ENCODE measurements around the gene AREL1.

- TF ChIP-seq POLR2AphosphoS5 (IDR thresholded peaks at IDR 0.05) = no peak
- TF ChIP-seq CTCF (IDR thresholded peaks at IDR 0.05) = no peak
These were observed 10.6 kb downstream of the AREL1 start for GRCh38 chr14:74702293-74702692.

All from breast epithelium (tissue), 3 donors.